ENCODE measurements around the gene SYNJ1.

DNA sequence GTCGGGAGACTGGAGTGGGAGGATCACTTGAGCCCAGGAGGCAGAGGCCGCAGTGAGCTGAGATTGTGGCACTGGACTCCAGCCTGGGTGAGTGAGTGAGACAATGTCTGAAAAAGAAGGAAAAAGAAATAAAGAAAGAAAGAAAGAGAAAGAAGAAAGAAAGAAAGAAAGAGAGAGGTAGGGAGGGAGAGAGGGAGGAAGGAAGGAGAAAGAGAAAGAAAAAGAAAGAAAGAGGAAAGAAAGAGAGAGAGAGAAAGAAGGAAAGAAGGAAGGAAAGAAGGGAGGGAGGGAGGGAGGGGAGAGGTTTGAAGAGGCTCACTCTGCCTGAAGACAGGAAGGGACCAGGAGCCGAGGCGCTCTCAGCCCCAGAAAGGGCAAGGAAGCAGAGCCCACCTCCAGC lies 137.7 kb downstream of the SYNJ1 start:
- TF ChIP-seq POLR2A (IDR thresholded peaks at IDR 0.05), result no peak
- TF ChIP-seq, protein P1, sequence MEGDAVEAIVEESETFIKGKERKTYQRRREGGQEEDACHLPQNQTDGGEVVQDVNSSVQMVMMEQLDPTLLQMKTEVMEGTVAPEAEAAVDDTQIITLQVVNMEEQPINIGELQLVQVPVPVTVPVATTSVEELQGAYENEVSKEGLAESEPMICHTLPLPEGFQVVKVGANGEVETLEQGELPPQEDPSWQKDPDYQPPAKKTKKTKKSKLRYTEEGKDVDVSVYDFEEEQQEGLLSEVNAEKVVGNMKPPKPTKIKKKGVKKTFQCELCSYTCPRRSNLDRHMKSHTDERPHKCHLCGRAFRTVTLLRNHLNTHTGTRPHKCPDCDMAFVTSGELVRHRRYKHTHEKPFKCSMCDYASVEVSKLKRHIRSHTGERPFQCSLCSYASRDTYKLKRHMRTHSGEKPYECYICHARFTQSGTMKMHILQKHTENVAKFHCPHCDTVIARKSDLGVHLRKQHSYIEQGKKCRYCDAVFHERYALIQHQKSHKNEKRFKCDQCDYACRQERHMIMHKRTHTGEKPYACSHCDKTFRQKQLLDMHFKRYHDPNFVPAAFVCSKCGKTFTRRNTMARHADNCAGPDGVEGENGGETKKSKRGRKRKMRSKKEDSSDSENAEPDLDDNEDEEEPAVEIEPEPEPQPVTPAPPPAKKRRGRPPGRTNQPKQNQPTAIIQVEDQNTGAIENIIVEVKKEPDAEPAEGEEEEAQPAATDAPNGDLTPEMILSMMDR (IDR thresholded peaks at IDR 0.05), result no peak
